GM18519 (cell line): ENCODE measurements around the gene ALK.
"Not testable (repeated sequence)": the region's sequence is repeated elsewhere in the genome, so short reads cannot be mapped to it uniquely, and the experiment has no call there.

Source experiments
- ATAC-seq: cut with Tn5 transposase; IDR thresholded peaks from one replicate; pipeline ENCODE4 v1.9.1; 2021; ENCODE audit warnings: mild to moderate bottlenecking, moderate library complexity; ENCODE audit not compliant: unreplicated experiment, low FRiP score

Gene ALK

GRCh38 chr2:29273685-29274611 is 647.4 kb downstream of the ALK start:
- no peak for ATAC-seq

GRCh38 chr2:29273004-29273684 is 648.2 kb downstream of the ALK start:
- ATAC-seq, result no peak

- ATAC-seq, result no peak
These were observed 649.1 kb downstream of the ALK start for GRCh38 chr2:29272311-29272710.

GRCh38 chr2:29270701-29271121 is 650.7 kb downstream of the ALK start:
- no peak for ATAC-seq

GRCh38 chr2:29269765-29270109 is 651.6 kb downstream of the ALK start:
- ATAC-seq, result no peak

- ATAC-seq, result no peak
These were observed 652.2 kb downstream of the ALK start for GRCh38 chr2:29269095-29269764.

GRCh38 chr2:29267720-29268119 is 653.7 kb downstream of the ALK start:
- no peak for ATAC-seq

- ATAC-seq, result no peak
These were observed 657.5 kb downstream of the ALK start for GRCh38 chr2:29263886-29264285.

- no peak for ATAC-seq
These were observed 658.6 kb downstream of the ALK start for GRCh38 chr2:29262681-29263260.

- no peak for ATAC-seq
These were observed 660.4 kb downstream of the ALK start for GRCh38 chr2:29261003-29261402.

GRCh38 chr2:29260142-29260772 is 661.1 kb downstream of the ALK start:
- no peak for ATAC-seq

- ATAC-seq, result no peak
These were observed 662.2 kb downstream of the ALK start for GRCh38 chr2:29259221-29259620.

GRCh38 chr2:29255004-29255403 is 666.4 kb downstream of the ALK start:
- no peak for ATAC-seq

- not testable (repeated sequence) for ATAC-seq
These were observed 667.7 kb downstream of the ALK start for GRCh38 chr2:29253495-29254275.

GRCh38 chr2:29253026-29253425 is 668.4 kb downstream of the ALK start:
- no peak for ATAC-seq

GRCh38 chr2:29251406-29251805 is 670.0 kb downstream of the ALK start:
- ATAC-seq, result no peak

GRCh38 chr2:29250977-29251376 is 670.4 kb downstream of the ALK start:
- no peak for ATAC-seq

- no peak for ATAC-seq
These were observed 671.6 kb downstream of the ALK start for GRCh38 chr2:29249666-29250253.

- ATAC-seq, result no peak
These were observed 674.0 kb downstream of the ALK start for GRCh38 chr2:29247336-29247914.
